Upper lobe of right lung (tissue), 1 donor: Measurements from ENCODE around the gene GAL. TPM values are rescaled to one million over a fixed set of nuclear protein-coding genes. Genes with fewer than 3 reads are reported as not detected.
"Not testable (repeated sequence)": the region's sequence is repeated elsewhere in the genome, so short reads cannot be mapped to it uniquely, and the experiment has no call there.

Source experiments
- ATAC-seq: fragments of 200-7000 bp; cut with Tn5 transposase; one replicate; pipeline ENCODE4 v1.9.1; 2020; ENCODE audit warnings: mild to moderate bottlenecking, moderate library complexity
- DNase-seq: peaks from one replicate; pipeline ENCODE4 v3.0.0-alpha.2; 2020
- H3K27ac ChIP-seq: fragments of 200-600 bp; one replicate; pipeline ENCODE4 v1.8.0; 2022
- H3K27me3 ChIP-seq: fragments of 200-600 bp; one replicate; pipeline ENCODE4 v1.8.0; 2022; ENCODE audit warnings: mild to moderate bottlenecking
- H3K36me3 ChIP-seq: fragments of 200-600 bp; one replicate; pipeline ENCODE4 v1.8.0; 2022
- H3K4me1 ChIP-seq: fragments of 200-600 bp; one replicate; pipeline ENCODE4 v1.8.0; 2022
- H3K4me3 ChIP-seq: fragments of 200-600 bp; one replicate; pipeline ENCODE4 v1.8.0; 2022; ENCODE audit warnings: mild to moderate bottlenecking
- H3K9me3 ChIP-seq: fragments of 200-600 bp; one replicate; pipeline ENCODE4 v1.8.0; 2022
- CTCF ChIP-seq: fragments of 200-600 bp; IDR thresholded peaks from one replicate; pipeline ENCODE4 v1.8.0; 2022; ENCODE audit warnings: antibody characterized with exemption
- intact Hi-C: fragments of 100-400 bp; cut with DNase I; formaldehyde crosslinking; loops from one replicate; pipeline ENCODE4 v1.11.0; 2022
- long read RNA-seq: library from polyadenylated mRNA; unstranded; transcript quantifications from one replicate; pipeline ENCODE4 v2.0.0, GENCODE V29; 2021
- total RNA-seq: library from RNA; stranded (reverse); fragmentation: NEBNext Ultra II Directional; extraction: Animal tissue kit (Norgen Biotek cat#: 25700); gene quantifications from one replicate; pipeline ENCODE4 v1.2.1, GENCODE V29; 2021
- donor health status: DM: no; HTN: yes; CAD: no; lungs with severe emphysema.

Gene GAL
- not detected for total RNA-seq
- long read RNA-seq = 0 reads

- intact Hi-C loops = no loop called here
- no peak for TF ChIP-seq CTCF
- H3K4me3 ChIP-seq = peak within 1 kb of the TSS; percentile 33
- no peaks in the 10 kb centered on the region for H3K36me3 ChIP-seq
- peak; percentile 43 for ATAC-seq
- no peaks in the 10 kb centered on the region for H3K9me3 ChIP-seq
- peaks cover 7% of the 10 kb centered on the region for H3K4me1 ChIP-seq
- peaks cover 33% of the 10 kb centered on the region for H3K27me3 ChIP-seq
- H3K27ac ChIP-seq = no peak within 1 kb of the TSS
- DNase-seq = peak; percentile 61
Measured at GRCh38 chr11:68684385-68685356, at the start of gene GAL. GAL (plus strand) TSS chr11:68684544; CDS start chr11:68684924, 380 bp downstream.

- H3K9me3 ChIP-seq, ATAC-seq, H3K27ac ChIP-seq, DNase-seq, H3K4me1 ChIP-seq, H3K36me3 ChIP-seq, intact Hi-C loops, H3K27me3 ChIP-seq, H3K4me3 ChIP-seq: not testable (repeated sequence)
Measured at GRCh38 chr11:68634606-68635005, 49.7 kb upstream of the GAL start.

GRCh38 chr11:68635172-68635571 is 49.2 kb upstream of the GAL start:
- H3K4me3 ChIP-seq, ATAC-seq, H3K27ac ChIP-seq, H3K27me3 ChIP-seq, intact Hi-C loops, H3K36me3 ChIP-seq, H3K4me1 ChIP-seq, DNase-seq, H3K9me3 ChIP-seq: not testable (repeated sequence)

- H3K9me3 ChIP-seq, DNase-seq, H3K27me3 ChIP-seq, H3K36me3 ChIP-seq, ATAC-seq, intact Hi-C loops, H3K27ac ChIP-seq, H3K4me1 ChIP-seq, H3K4me3 ChIP-seq: not testable (repeated sequence)
Measured at GRCh38 chr11:68635883-68636282, 48.5 kb upstream of the GAL start.

- intact Hi-C loops, H3K27me3 ChIP-seq, H3K4me3 ChIP-seq, H3K36me3 ChIP-seq, H3K9me3 ChIP-seq, H3K4me1 ChIP-seq, H3K27ac ChIP-seq, ATAC-seq, DNase-seq: not testable (repeated sequence)
Measured at GRCh38 chr11:68639322-68639721, 45.0 kb upstream of the GAL start.

GRCh38 chr11:68641880-68642279 is 42.5 kb upstream of the GAL start:
- peaks cover 9% of the 10 kb centered on the region for H3K9me3 ChIP-seq
- H3K36me3 ChIP-seq = no peaks in the 10 kb centered on the region
- TF ChIP-seq CTCF = no peak
- H3K27ac ChIP-seq = no peak overlapping the region
- no peak for ATAC-seq
- no peak for DNase-seq
- intact Hi-C loops = no loop called here
- H3K4me1 ChIP-seq = no peaks in the 10 kb centered on the region
- H3K27me3 ChIP-seq = no peaks in the 10 kb centered on the region
- H3K4me3 ChIP-seq = no peak overlapping the region

- H3K27me3 ChIP-seq = no peaks in the 10 kb centered on the region
- no peak overlapping the region for H3K4me3 ChIP-seq
- H3K36me3 ChIP-seq = no peaks in the 10 kb centered on the region
- no peaks in the 10 kb centered on the region for H3K4me1 ChIP-seq
- DNase-seq (no peak), ATAC-seq (no peak)
- no peak overlapping the region for H3K27ac ChIP-seq
- no peak for TF ChIP-seq CTCF
- peaks cover 9% of the 10 kb centered on the region for H3K9me3 ChIP-seq
- intact Hi-C loops = no loop called here
Measured at GRCh38 chr11:68643585-68643984, 40.8 kb upstream of the GAL start.
